Adipocyte (in vitro differentiated cells): ENCODE measurements around the gene MAML3.

Experiments used
- DNase-seq: peaks from one replicate; pipeline ENCODE4 v3.0.0-alpha.2; 2015; ENCODE audit warnings: low read depth
- H3K27me3 ChIP-seq: replicated peaks from 2 replicates; pipeline ENCODE4 v1.7.0; 2013; ENCODE audit warnings: mild to moderate bottlenecking, low read length, moderate library complexity; ENCODE audit not compliant: control insufficient read depth, insufficient read depth
- H3K36me3 ChIP-seq: 2 replicates; pipeline ENCODE4 v1.7.0; 2013; ENCODE audit warnings: low read length, mild to moderate bottlenecking, moderate library complexity; ENCODE audit not compliant: control insufficient read depth, insufficient read depth, severe bottlenecking
- H3K4me1 ChIP-seq: 2 replicates; pipeline ENCODE4 v1.7.0; 2013; ENCODE audit warnings: mild to moderate bottlenecking, low read length, moderate library complexity; ENCODE audit not compliant: control insufficient read depth, insufficient read depth
- H3K4me3 ChIP-seq: 2 replicates; pipeline ENCODE4 v1.7.0; 2013; ENCODE audit warnings: mild to moderate bottlenecking, low read length, moderate library complexity
- H3K9ac ChIP-seq: 2 replicates; pipeline ENCODE4 v1.7.0; 2013; ENCODE audit warnings: mild to moderate bottlenecking, low read length, moderate library complexity
- H3K9me3 ChIP-seq: 2 replicates; pipeline ENCODE4 v1.7.0; 2013; ENCODE audit warnings: mild to moderate bottlenecking, low read length, moderate library complexity; ENCODE audit not compliant: control insufficient read depth

Gene MAML3

GRCh38 chr4:139797287-139797686 lies 356.7 kb downstream of the MAML3 start:
- H3K4me1 ChIP-seq: peaks cover 27% of the 10 kb centered on the region
- no peak overlapping the region for H3K9ac ChIP-seq
- H3K9me3 ChIP-seq: no peaks in the 10 kb centered on the region
- no peaks in the 10 kb centered on the region for H3K27me3 ChIP-seq
- no peak for DNase-seq
- no peak overlapping the region for H3K4me3 ChIP-seq
- no peaks in the 10 kb centered on the region for H3K36me3 ChIP-seq

DNA sequence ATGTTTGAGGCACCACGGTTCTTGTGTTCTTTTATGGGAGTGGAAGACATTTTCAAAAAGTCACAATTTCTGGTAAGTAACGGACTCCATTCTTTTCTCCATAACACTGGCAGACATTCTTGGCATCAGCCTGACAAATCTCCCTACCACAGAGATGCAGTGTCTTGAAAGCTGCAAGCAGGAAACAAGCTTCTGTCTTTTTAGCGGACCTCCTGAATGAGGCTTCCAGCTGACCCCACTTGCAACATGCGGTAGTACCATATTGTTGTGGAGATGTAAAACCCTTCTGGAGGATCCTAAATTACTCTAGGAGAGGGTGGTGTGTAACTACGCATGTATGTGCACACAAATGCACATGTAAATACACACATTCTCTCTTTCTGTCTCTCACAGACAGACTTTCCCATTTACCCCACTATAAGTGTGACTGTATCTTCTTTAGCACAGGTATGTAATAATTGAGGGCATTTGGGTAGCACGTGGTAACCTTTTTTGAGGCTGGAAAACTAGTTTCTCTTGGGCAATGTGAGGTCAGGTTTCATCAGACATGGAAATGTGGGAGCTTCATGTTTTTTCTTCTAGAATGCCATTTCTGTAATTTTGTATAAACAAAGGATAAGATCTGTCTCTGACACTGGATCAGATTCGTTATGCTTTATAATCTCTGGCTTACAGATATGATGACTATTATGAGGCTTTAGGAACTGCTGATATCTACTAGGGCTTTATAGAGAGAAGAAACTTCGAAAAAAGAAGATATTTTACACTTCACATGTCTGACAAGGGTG lies 358.3 kb downstream of the MAML3 start:
- H3K36me3 ChIP-seq: no peaks in the 10 kb centered on the region
- peak; percentile 87 for DNase-seq
- no peak overlapping the region for H3K4me3 ChIP-seq
- peak overlapping the region; percentile 45 for H3K9ac ChIP-seq
- H3K4me1 ChIP-seq: peaks cover 27% of the 10 kb centered on the region
- H3K9me3 ChIP-seq: no peaks in the 10 kb centered on the region
- no peaks in the 10 kb centered on the region for H3K27me3 ChIP-seq

DNA sequence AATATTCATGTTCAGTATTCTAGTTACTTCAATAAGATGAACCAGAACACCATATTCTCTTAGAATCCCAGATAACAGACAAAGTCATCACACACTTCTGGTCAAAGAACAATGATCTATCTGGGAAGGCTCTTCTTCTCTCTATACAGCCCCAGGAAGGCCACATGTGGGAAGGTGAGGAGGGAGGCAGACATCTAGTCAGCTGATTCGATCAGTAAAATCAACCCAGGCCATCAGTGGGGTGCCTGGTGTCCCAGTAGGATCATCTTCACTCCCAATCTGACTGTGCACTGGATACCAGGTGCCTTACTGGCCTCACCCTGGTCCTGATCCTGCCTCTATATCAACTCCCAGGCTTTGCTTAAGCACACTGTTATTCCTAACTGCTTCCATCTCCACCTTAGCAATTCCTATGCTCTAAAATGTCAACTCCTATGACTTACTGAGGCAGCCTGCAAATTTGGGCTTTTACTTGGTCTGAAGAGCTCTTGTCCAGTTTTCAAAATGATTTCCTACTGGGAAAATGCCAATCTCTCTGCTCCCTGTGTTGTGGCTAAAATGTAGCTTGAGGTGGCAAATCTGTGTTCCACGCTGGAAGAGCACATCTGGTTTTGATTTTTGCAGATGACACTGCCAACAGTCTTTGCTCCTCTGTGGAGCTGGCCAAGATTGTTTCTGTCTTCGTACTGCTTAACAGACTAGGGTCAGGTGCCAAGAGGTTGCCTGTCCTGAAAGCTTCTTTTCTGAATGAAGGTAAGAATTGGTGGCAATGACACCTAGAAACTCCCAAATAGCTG lies 359.6 kb downstream of the MAML3 start:
- Histone ChIP-seq H3K27me3 (no peaks in the 10 kb centered on the region), H3K9ac (no peak overlapping the region), H3K4me1 (peaks cover 27% of the 10 kb centered on the region), H3K36me3 (no peaks in the 10 kb centered on the region), H3K4me3 (peak overlapping the region; percentile 38), H3K9me3 (no peaks in the 10 kb centered on the region)
- peak; percentile 88 for DNase-seq

- H3K9ac ChIP-seq: no peak overlapping the region
- H3K4me1 ChIP-seq: peaks cover 27% of the 10 kb centered on the region
- no peaks in the 10 kb centered on the region for H3K27me3 ChIP-seq
- no peak for DNase-seq
- no peaks in the 10 kb centered on the region for H3K9me3 ChIP-seq
- H3K4me3 ChIP-seq: no peak overlapping the region
- no peaks in the 10 kb centered on the region for H3K36me3 ChIP-seq
Measured at GRCh38 chr4:139791681-139792080, 362.3 kb downstream of the MAML3 start.

DNA sequence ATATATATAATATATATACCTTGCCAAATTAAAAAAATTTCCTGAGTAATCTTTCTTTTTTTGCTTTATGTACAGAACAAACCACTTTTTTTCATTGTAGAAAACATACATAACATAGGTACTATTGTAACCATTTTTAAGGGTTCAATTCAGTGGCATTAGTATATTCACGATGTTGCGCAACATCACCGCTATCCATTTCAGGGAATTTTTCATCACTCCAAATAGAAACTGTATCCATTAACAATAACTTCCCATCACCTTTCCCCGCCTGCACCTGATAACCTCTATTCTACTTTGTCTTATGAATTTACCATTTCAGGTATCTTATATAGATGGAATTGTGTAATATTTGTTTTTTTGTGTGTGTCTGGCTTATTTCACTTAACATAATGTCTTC lies 363.7 kb downstream of the MAML3 start:
- no peak overlapping the region for H3K4me3 ChIP-seq
- no peaks in the 10 kb centered on the region for H3K27me3 ChIP-seq
- no peak overlapping the region for H3K9ac ChIP-seq
- no peaks in the 10 kb centered on the region for H3K36me3 ChIP-seq
- H3K9me3 ChIP-seq: no peaks in the 10 kb centered on the region
- DNase-seq: no peak
- H3K4me1 ChIP-seq: peaks cover 13% of the 10 kb centered on the region

DNA sequence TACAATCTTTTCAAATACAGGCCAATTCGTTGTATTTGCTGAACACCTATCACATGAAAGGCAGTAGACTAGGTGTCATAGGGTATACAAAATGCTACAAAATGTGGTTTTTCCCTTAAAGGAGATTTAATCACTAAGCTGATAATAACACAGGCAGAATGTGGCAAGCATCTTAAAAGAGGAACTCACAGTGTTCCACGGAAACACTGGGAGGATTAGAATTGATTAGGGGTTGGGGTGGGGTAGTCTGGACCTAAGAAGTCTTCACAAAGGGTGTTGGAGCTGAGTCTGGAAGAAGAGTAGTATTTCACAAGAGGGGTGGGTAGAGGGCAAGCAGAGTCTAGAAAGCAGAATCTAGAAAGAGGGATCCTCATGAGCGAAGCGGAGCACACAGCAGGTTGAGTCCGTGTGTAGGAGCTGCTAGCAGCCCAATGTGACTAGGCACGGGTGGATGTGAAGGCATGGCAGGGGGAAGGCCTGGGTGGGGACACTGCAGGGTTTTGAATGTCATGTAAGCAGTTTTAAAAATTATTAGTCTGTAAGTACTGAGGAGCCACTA lies 364.8 kb downstream of the MAML3 start:
- no peak for DNase-seq
- Histone ChIP-seq H3K4me1 (peaks cover 1% of the 10 kb centered on the region), H3K9ac (no peak overlapping the region), H3K4me3 (no peak overlapping the region), H3K36me3 (no peaks in the 10 kb centered on the region), H3K27me3 (no peaks in the 10 kb centered on the region), H3K9me3 (no peaks in the 10 kb centered on the region)

- Histone ChIP-seq H3K4me1 (no peaks in the 10 kb centered on the region), H3K4me3 (no peak overlapping the region), H3K36me3 (no peaks in the 10 kb centered on the region), H3K9ac (no peak overlapping the region), H3K27me3 (no peaks in the 10 kb centered on the region), H3K9me3 (no peaks in the 10 kb centered on the region)
- DNase-seq: no peak
Measured at GRCh38 chr4:139786494-139787354, 367.3 kb downstream of the MAML3 start.

DNA sequence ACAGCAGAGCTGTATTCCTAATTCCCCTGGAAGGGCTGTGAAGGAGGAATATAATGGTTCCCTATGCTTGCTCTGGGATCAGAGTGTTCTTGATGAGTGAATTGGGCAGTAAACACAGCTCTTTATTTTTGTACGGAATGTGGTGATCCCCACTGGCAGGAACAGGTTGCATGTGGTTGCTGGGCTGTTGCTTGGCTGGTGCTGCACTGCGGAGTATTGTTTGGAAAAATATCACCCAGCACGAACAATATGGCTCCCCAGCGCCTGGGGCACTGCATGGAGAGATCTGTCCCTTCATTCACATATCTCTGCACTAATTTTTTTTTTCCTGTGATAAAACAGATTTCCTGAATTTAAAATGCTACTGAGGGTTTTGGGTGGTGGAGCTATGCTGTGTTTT lies 368.6 kb downstream of the MAML3 start:
- Histone ChIP-seq H3K9ac (no peak overlapping the region), H3K27me3 (no peaks in the 10 kb centered on the region), H3K36me3 (no peaks in the 10 kb centered on the region), H3K9me3 (no peaks in the 10 kb centered on the region), H3K4me1 (no peaks in the 10 kb centered on the region), H3K4me3 (no peak overlapping the region)
- no peak for DNase-seq

- no peak overlapping the region for H3K9ac ChIP-seq
- no peaks in the 10 kb centered on the region for H3K36me3 ChIP-seq
- H3K4me1 ChIP-seq: no peaks in the 10 kb centered on the region
- H3K4me3 ChIP-seq: no peak overlapping the region
- no peak for DNase-seq
- H3K9me3 ChIP-seq: no peaks in the 10 kb centered on the region
- no peaks in the 10 kb centered on the region for H3K27me3 ChIP-seq
Measured at GRCh38 chr4:139783741-139784484, 370.1 kb downstream of the MAML3 start.

DNA sequence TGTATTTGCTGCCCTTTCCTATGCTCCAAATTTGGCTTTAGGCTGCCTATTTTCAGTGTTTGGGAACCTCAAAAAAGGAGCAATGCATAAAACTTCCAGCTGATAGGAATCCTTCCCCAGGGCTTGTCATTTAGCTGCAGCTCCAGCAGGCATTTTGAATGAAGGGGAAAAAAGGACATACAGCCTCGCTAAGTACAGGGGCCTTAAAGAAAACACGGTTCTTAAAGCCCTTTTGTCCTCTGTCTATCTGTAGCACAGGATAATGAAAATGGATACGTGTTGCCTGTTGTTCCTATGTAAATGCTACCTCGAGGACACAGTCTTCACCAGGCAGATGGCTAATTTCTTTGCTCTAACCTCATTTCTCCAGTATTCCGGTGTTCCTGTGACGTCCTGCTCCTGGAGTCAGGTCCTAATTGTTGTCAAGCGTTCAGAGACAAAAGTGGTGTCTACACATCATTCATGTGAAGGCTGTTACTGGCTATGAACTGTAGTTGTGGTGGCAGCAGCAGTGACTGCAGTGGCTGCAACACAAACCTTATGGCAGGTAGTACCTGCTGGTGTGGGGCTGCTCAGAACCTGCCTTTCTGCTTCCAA lies 371.0 kb downstream of the MAML3 start:
- no peaks in the 10 kb centered on the region for H3K36me3 ChIP-seq
- no peak overlapping the region for H3K9ac ChIP-seq
- no peaks in the 10 kb centered on the region for H3K9me3 ChIP-seq
- H3K4me3 ChIP-seq: no peak overlapping the region
- no peaks in the 10 kb centered on the region for H3K27me3 ChIP-seq
- H3K4me1 ChIP-seq: no peaks in the 10 kb centered on the region
- no peak for DNase-seq
